Smooth muscle cell of the pulmonary artery (primary cell): ENCODE measurements around the gene TCF7L1. TPM values are rescaled to one million over a fixed set of nuclear protein-coding genes. Genes with fewer than 3 reads are reported as not detected.

Experiments used
- total RNA-seq: library from RNA; depleted of rRNA; stranded (reverse); fragments of >200 nt; gene quantifications from 2 replicates; pipeline ENCODE4 v1.2.3, GENCODE V29; 2014

The TCF7L1 gene
- total RNA-seq, result 5.1 and 5.2 TPM in 2 replicates

DNA sequence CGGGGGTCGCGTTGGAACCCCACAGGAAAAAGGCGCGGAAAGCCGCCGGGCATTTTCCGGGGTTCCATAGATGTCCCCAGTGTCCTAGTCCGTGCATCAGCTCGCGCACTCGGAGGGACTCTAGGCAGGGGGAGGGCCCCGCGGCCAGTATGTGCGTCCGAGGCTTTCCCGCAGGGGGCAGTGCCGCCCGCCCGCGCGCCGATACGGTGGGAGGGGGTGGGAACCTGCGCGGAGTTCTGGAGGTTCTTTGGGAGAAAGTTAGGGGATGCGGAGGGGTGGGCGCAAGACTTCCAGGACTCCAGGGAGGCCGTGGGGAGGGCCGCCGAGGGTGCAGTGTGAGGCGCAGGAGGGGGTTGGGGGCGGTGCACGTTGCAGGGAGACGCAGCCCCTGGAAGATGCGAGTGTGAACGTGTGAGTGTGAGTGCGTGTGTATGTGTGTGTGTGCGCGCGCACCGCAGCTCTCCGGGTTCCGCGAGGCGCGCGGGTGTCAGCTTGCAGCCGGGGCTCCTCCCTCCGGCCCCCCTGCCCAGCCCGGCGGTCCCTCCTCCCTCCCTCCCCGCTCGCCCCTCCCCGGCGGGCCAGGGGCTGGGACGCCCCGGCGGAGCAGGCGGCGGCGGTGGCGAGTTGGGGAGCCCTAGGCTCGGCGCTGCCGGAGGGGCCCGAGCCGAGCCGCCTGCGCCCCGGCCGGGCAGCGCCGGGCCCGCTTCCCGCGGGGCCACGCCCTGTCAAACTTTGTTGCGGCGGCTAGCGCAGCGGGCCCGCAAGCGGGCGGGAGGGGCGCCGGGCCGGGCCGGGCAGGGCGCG, at the start of gene TCF7L1:
Gene TCF7L1 (plus strand): TSS at position 559 of the 804 bp plus-strand sequence. CDS start 293 bp downstream, outside the sequence.

GRCh38 chr2:85327822-85328617, 194.8 kb downstream of the TCF7L1 start, which contains the start of gene TGOLN2:
TGOLN2 (minus strand) TSS chr2:85327989; CDS start chr2:85327962, 27 bp downstream.

DNA sequence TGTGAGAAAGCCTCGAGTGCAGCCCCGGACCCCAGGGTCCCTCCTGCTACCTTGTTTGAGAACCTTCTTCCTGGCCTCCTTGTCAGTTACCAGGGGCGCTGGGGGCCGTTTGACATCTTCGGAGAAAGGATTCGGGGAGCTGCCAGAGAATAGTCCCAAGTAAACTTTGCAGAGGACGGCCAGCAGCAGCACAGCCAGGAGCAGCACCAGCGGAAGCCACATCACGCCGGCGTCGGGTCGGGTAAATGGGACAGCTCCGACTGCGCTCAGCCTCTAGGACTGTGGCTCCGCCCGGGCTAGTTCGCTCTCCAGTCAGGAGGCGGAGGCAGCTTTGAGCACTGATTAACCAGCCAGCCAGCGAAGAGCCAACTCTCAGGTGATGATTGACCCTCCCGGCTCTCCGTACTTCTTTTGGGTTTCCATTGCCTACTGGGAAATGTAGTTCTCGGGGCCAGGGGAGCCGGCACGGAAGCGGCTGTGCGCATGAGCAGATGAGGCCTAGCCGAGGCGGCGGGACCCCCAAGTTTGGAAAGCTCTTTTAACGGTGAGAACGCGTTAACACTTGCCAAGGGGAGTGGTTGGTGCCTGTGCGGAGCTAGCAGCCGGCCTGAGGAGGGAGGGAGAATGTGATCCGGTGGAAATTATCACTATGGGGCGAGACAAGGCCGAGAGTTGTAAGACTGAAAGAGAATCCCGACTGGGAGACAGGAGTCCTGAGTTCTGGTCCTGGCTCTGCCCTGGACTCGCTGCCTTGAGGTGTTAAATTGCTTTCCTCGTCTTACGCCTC, 221.3 kb downstream of the TCF7L1 start, which contains the start of the genes ELMOD3 and RETSAT:
Gene ELMOD3 (plus strand): TSS at position 484 of the 787 bp plus-strand sequence. CDS start 2,430 bp downstream, outside the sequence.
Gene RETSAT (minus strand): TSS at position 243 of the 787 bp plus-strand sequence. CDS start 21 bp downstream, at position 222.

Other genes starting within 250 kb of the TCF7L1 start
- 6,105 and 8,586 TPM in 2 replicates for gene TMSB10, start 227.7 kb upstream of the TCF7L1 start, total RNA-seq
- gene KCMF1, start 162.2 kb upstream of the TCF7L1 start, total RNA-seq, result 66.9 and 101 TPM in 2 replicates
- 201 and 256 TPM in 2 replicates for gene TGOLN2, start 194.6 kb downstream of the TCF7L1 start, total RNA-seq
- 44.8 and 48.1 TPM in 2 replicates for gene RETSAT, start 221.1 kb downstream of the TCF7L1 start, total RNA-seq
- gene ELMOD3, start 221.4 kb downstream of the TCF7L1 start, total RNA-seq, result 19.5 and 20.2 TPM in 2 replicates